Endothelial cell of hepatic sinusoid (primary cell): ENCODE measurements around the gene COL28A1.
"Not testable (repeated sequence)": the region's sequence is repeated elsewhere in the genome, so short reads cannot be mapped to it uniquely, and the experiment has no call there.

Experiments
- in situ Hi-C: cut with HindIII; loops from 2 replicates; pipeline ENCODE4 v1.10.0; 2017; ENCODE audit warnings: low sequenced_read_pairs

Gene COL28A1

GRCh38 chr7:7562736-7563135, 27.1 kb upstream of the COL28A1 start:
- in situ Hi-C loops: no loop called here

GRCh38 chr7:7561591-7561990, 25.9 kb upstream of the COL28A1 start:
- in situ Hi-C loops: not testable (repeated sequence)

GRCh38 chr7:7557252-7557651, 21.6 kb upstream of the COL28A1 start:
- in situ Hi-C loops: no loop called here

- in situ Hi-C loops: no loop called here
Measured at GRCh38 chr7:7556852-7557251, 21.2 kb upstream of the COL28A1 start.

GRCh38 chr7:7554649-7555575, 19.2 kb upstream of the COL28A1 start:
- in situ Hi-C loops: loop anchor here (5.0 kb wide), 1 partner anchor 133 kb away; no protein-coding TSS in a partner anchor

- in situ Hi-C loops: loop anchor here (5.0 kb wide), 1 partner anchor 132 kb away; no protein-coding TSS in a partner anchor
Measured at GRCh38 chr7:7554021-7554432, 18.4 kb upstream of the COL28A1 start.

GRCh38 chr7:7553386-7553785, 17.7 kb upstream of the COL28A1 start:
- in situ Hi-C loops: loop anchor here (5.0 kb wide), 1 partner anchor 131 kb away; no protein-coding TSS in a partner anchor

GRCh38 chr7:7552199-7552598, 16.5 kb upstream of the COL28A1 start:
- in situ Hi-C loops: loop anchor here (5.0 kb wide), 1 partner anchor 130 kb away; no protein-coding TSS in a partner anchor

GRCh38 chr7:7550663-7551062, 15.0 kb upstream of the COL28A1 start:
- in situ Hi-C loops: loop anchor here (5.0 kb wide), 1 partner anchor 128 kb away; no protein-coding TSS in a partner anchor

GRCh38 chr7:7548407-7548806, 12.7 kb upstream of the COL28A1 start:
- in situ Hi-C loops: loop anchor here (25.0 kb wide), 1 partner anchor 436 kb away; no protein-coding TSS in a partner anchor

GRCh38 chr7:7542251-7542835, 6.7 kb upstream of the COL28A1 start:
- in situ Hi-C loops: loop anchor here (25.0 kb wide), 1 partner anchor 430 kb away; no protein-coding TSS in a partner anchor

- in situ Hi-C loops: loop anchor here (25.0 kb wide), 1 partner anchor 427 kb away; no protein-coding TSS in a partner anchor
Measured at GRCh38 chr7:7539711-7540110, 4.0 kb upstream of the COL28A1 start.

GRCh38 chr7:7539152-7539551, 3.5 kb upstream of the COL28A1 start:
- in situ Hi-C loops: loop anchor here (25.0 kb wide), 1 partner anchor 427 kb away; no protein-coding TSS in a partner anchor

- in situ Hi-C loops: loop anchor here (25.0 kb wide), 1 partner anchor 425 kb away; no protein-coding TSS in a partner anchor
Measured at GRCh38 chr7:7537711-7538110, 2.0 kb upstream of the COL28A1 start.

GRCh38 chr7:7536396-7537019, 835 bp upstream of the COL28A1 start:
- in situ Hi-C loops: loop anchor here (25.0 kb wide), 1 partner anchor 424 kb away; no protein-coding TSS in a partner anchor

- in situ Hi-C loops: loop anchor here (25.0 kb wide), 1 partner anchor 422 kb away; no protein-coding TSS in a partner anchor
Measured at GRCh38 chr7:7533831-7534430, 1.7 kb downstream of the COL28A1 start.

GRCh38 chr7:7529328-7529727, 6.3 kb downstream of the COL28A1 start:
- in situ Hi-C loops: loop anchor here (25.0 kb wide), 1 partner anchor 417 kb away; no protein-coding TSS in a partner anchor

- in situ Hi-C loops: loop anchor here (25.0 kb wide), 1 partner anchor 415 kb away; no protein-coding TSS in a partner anchor
Measured at GRCh38 chr7:7527047-7527446, 8.6 kb downstream of the COL28A1 start.

GRCh38 chr7:7526006-7526405, 9.7 kb downstream of the COL28A1 start:
- in situ Hi-C loops: loop anchor here (25.0 kb wide), 1 partner anchor 414 kb away; no protein-coding TSS in a partner anchor

- in situ Hi-C loops: no loop called here
Measured at GRCh38 chr7:7524121-7524520, 11.6 kb downstream of the COL28A1 start.
